Ascending aorta (tissue), 2 donors: ENCODE measurements around the gene DOK1. TPM values are rescaled to one million over a fixed set of nuclear protein-coding genes. Genes with fewer than 3 reads are reported as not detected.

Experiments
- DNase-seq, 2 donors: peaks; one replicate each; pipeline ENCODE4 v3.0.0-alpha.2; 2019; ENCODE audit warnings: low spot score in 2 of 2
- H3K27ac ChIP-seq, 2 donors: fragments of 200-600 bp; sonication (generic); one replicate each; pipeline ENCODE4 v1.5.1; 2016 to 2017; ENCODE audit warnings: mild to moderate bottlenecking in 1 of 2
- H3K27me3 ChIP-seq: fragments of 200-600 bp; sonication (generic); one replicate; pipeline ENCODE4 v1.5.1; 2017
- H3K36me3 ChIP-seq, 2 donors: fragments of 200-600 bp; sonication (generic); one replicate each; pipeline ENCODE4 v1.5.1; 2016
- H3K4me1 ChIP-seq, 2 donors: fragments of 200-600 bp; sonication (generic); one replicate each; pipeline ENCODE4 v1.5.1; 2016 to 2017; ENCODE audit warnings: mild to moderate bottlenecking in 1 of 2
- H3K4me3 ChIP-seq, 2 donors: fragments of 200-600 bp; sonication (generic); one replicate each; pipeline ENCODE4 v1.5.1; 2016 to 2017; ENCODE audit warnings: mild to moderate bottlenecking in 1 of 2
- H3K9me3 ChIP-seq, 2 donors: fragments of 200-600 bp; sonication (generic); one replicate each; pipeline ENCODE4 v1.5.1; 2016
- intact Hi-C: fragments of 100-400 bp; cut with DNase I; formaldehyde crosslinking; loops from one replicate; pipeline ENCODE4 v1.15.1; 2023
- total RNA-seq: library from RNA; depleted of rRNA; stranded (reverse); fragments of >200 nt; gene quantifications from one replicate; pipeline ENCODE4 v1.1.0, GENCODE V29; 2016
- TF ChIP-seq, protein P1 (sequence below), 3 experiments: fragments of 200-600 bp in 2 of 3; fragments of 450-650 bp in 1 of 3; sonication (generic) in 2 of 3; IDR thresholded peaks; one replicate each; pipeline ENCODE4 v1.5.1; 2016 to 2019; ENCODE audit warnings: antibody characterized with exemption in 3 of 3, mild to moderate bottlenecking in 1 of 3, moderate library complexity in 1 of 3

Gene DOK1
- total RNA-seq, 1 donor from 2014 or later: 68.1 TPM

DNA sequence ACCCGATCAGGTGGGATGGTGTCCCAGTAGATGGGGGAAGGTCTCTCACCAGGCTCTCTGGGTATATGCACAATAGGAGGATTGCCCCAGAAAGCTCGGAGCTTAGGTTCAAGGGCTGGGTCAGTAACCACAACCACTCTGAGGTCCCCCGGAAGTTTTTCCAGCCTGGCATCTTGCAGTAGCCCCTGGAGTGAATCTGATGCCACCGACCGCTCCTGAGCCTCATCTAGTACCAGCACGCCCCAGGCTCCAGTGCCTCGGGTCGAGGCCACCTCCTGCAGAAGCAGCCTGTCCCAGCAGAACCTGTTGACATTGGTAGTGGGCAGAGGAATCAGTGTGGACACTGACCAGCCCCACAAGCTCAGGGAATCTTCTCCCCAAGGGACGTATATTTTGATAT, 30.5 kb upstream of the DOK1 start:
- no peaks in the 10 kb centered on the region for H3K9me3 ChIP-seq
- H3K27me3 ChIP-seq: no peaks in the 10 kb centered on the region
- TF ChIP-seq, protein P1, sequence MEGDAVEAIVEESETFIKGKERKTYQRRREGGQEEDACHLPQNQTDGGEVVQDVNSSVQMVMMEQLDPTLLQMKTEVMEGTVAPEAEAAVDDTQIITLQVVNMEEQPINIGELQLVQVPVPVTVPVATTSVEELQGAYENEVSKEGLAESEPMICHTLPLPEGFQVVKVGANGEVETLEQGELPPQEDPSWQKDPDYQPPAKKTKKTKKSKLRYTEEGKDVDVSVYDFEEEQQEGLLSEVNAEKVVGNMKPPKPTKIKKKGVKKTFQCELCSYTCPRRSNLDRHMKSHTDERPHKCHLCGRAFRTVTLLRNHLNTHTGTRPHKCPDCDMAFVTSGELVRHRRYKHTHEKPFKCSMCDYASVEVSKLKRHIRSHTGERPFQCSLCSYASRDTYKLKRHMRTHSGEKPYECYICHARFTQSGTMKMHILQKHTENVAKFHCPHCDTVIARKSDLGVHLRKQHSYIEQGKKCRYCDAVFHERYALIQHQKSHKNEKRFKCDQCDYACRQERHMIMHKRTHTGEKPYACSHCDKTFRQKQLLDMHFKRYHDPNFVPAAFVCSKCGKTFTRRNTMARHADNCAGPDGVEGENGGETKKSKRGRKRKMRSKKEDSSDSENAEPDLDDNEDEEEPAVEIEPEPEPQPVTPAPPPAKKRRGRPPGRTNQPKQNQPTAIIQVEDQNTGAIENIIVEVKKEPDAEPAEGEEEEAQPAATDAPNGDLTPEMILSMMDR (IDR thresholded peaks at IDR 0.05): no peak
- intact Hi-C loops: no loop called here
- H3K4me3 ChIP-seq: no peak overlapping the region
- DNase-seq: no peak
- H3K4me1 ChIP-seq: peaks cover 8% of the 10 kb centered on the region in 2 donors
- no peak overlapping the region for H3K27ac ChIP-seq
- peaks cover 15 to 23% of the 10 kb centered on the region in 2 donors for H3K36me3 ChIP-seq

DNA sequence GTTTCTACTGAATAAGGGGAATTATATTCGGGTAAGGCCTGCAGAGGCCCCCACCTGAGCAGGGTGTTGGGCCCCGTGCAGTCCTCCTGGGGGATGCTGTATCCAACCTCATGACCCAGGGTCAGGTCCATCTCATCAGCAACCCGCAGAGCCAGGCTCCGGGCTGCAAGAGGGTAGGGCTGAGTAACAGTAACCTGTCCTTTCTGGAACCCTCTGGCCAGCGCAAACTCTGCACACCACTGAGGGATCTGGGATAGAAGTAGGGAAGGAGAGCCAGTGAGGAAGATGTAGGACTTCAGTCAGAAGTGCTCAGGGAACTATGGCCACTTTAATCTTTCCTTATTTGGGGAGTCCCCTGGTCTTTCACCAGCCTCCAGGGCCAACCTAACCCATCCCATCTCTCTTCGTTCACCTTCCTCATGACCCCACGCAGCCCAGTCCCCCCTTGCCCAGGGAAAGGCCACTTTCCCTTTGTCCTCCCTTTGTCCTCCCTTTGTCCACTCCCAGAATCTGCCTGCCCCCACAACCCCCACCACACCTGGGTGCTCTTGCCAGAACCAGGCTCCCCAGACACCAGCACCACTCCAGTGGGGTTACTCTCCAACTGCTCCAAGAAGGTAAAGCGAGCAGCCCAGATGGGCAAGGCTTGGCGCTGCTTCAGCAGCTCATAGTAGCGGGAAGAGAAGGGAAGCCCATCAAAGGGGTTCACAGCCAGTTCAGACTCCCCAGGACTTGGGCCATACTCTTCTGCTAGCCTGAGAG, 29.4 kb upstream of the DOK1 start:
- intact Hi-C loops: no loop called here
- H3K27me3 ChIP-seq: no peaks in the 10 kb centered on the region
- TF ChIP-seq, protein P1 (IDR thresholded peaks at IDR 0.05): no peak
- H3K4me1 ChIP-seq: peaks cover 8 to 9% of the 10 kb centered on the region in 2 donors
- H3K4me3 ChIP-seq: no peak overlapping the region
- peaks cover 15 to 23% of the 10 kb centered on the region in 2 donors for H3K36me3 ChIP-seq
- DNase-seq: no peak
- H3K27ac ChIP-seq: no peak overlapping the region
- H3K9me3 ChIP-seq: no peaks in the 10 kb centered on the region

DNA sequence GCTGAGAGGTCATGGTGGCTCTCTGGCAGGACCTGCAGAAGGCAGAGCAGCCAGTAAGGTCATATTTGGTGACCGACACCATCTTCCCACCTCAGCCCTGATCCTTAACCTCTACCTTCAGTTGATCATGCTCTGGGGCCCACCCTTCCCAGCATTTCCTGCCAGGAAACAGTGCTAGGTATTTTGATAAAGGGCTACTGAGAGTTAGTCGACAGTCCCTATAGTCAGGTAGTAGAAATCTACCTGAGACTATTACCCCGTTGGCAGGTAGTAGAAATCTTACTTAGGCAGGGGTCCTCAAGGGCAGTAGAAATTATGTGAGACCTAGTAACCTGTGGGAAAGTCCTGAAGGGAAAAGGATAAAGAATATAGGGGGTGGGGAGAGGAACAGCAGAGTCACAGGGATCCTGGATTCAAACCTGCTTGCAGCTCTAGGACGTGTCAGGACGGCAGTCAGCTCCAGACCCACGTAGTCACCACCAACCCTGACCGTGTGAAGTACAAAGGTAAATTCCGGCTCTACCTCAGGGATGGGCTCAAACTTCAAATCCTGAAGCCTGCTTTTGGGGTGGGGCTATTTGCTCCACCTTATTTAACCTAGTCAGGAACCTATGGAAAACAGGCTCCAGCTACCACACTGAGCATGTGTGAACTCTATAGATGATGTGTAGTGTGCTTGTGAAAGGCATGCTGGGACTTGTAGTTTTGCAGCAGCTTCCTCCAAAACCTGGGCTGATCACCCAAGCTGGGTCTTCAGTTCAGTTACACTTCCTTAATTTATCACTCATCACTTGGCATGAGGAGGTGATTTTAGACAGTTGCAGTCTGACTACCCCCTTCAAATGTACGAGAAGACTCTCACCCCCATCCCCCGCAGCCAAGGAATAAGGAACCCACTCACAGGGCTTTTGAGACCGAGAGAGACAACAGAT, 28.5 kb upstream of the DOK1 start, which contains the start of gene DQX1:
DQX1 (minus strand) TSS at position 515 of the 932 bp plus-strand sequence; CDS start at position 13, 502 bp downstream.
- Histone ChIP-seq H3K9me3 (no peaks in the 10 kb centered on the region), H3K4me1 (peaks cover 11 to 14% of the 10 kb centered on the region in 2 donors), H3K27me3 (no peaks in the 10 kb centered on the region), H3K27ac (no peak within 1 kb of the TSS), H3K4me3 (no peak within 1 kb of the TSS), H3K36me3 (peaks cover 15 to 23% of the 10 kb centered on the region in 2 donors)
- DNase-seq: no peak
- intact Hi-C loops: no loop called here
- TF ChIP-seq, protein P1 (IDR thresholded peaks at IDR 0.05): no peak

DNA sequence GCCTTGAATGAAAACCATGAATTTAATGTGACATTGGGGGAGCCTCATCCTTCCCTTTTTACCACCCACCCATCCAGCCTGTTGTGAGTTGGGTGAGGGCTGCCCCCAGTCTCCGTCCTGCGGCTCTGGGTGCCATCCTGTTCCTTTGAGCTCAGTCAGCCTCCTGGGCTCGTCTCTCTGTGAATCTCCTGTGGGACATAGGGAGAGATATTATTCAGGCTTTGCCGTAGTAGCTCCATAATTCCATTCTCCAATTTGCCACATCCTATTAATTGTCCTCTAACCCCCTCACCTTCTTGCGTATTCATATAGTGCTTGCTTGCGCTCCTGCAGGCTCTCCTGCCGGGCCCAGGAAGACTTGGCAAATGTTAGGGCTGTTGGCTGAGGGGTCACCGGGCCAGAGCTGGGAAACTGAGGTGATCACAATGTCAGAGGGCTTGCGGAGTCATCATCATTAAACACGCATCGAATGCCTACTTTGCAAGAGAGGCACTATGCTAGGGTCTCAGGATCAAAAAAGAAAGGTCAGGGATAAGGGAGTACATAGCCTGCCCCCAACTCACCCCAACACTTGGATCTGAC, 27.8 kb upstream of the DOK1 start:
- peaks cover 15 to 24% of the 10 kb centered on the region in 2 donors for H3K36me3 ChIP-seq
- H3K9me3 ChIP-seq: no peaks in the 10 kb centered on the region
- no peak overlapping the region for H3K27ac ChIP-seq
- H3K4me1 ChIP-seq: peaks cover 13 to 21% of the 10 kb centered on the region in 2 donors
- no peak overlapping the region for H3K4me3 ChIP-seq
- H3K27me3 ChIP-seq: no peaks in the 10 kb centered on the region
- no peak for DNase-seq
- TF ChIP-seq, protein P1 (IDR thresholded peaks at IDR 0.05): no peak
- intact Hi-C loops: no loop called here

DNA sequence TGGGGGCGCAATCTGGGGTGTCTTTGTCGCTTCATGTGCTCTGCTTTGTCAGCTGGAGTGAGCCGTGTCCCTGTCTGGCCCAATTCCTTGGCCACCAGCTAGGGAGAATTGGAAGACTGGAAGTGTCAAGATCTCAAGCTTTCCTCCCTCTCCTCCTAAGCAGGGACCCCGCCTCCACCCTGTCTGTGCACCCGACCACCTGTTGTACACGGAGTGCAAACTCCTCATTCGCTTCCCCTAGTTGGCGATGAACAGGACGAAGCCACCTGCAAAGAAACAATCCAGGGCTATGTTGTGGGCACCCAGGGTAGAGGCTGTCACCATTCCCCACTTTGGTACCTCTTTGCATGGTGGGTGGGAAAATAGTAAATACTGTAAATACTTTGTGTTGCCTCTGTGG, 26.8 kb upstream of the DOK1 start:
- no peak for DNase-seq
- intact Hi-C loops: loop anchor here (2.0 kb wide), 1 partner anchor 69 kb away; the partner anchor contains the start of gene WBP1
- Histone ChIP-seq H3K27ac (no peak overlapping the region), H3K4me1 (peaks cover 13 to 21% of the 10 kb centered on the region in 2 donors), H3K27me3 (no peaks in the 10 kb centered on the region), H3K36me3 (peaks cover 15 to 34% of the 10 kb centered on the region in 2 donors), H3K4me3 (no peak overlapping the region), H3K9me3 (no peaks in the 10 kb centered on the region)
- TF ChIP-seq, protein P1 (IDR thresholded peaks at IDR 0.05): no peak
